Endothelial cell of umbilical vein (primary cell): ENCODE results near the gene ABCA3. TPM values are rescaled to one million over a fixed set of nuclear protein-coding genes. Genes with fewer than 3 reads are reported as not detected.

ENCODE experiments used
- BruUV-seq: library from RNA; stranded (reverse); fragments of 400-500 nt; replicated peaks from 2 replicates; lab custom pipeline; 2021; lab: Mats Ljungman, UMichigan
- CTCF ChIA-PET: fragments of 300-600, 350-600 bp; sonication (Branson Sonifier 250); formaldehyde crosslinking; loops from one replicate; lab custom pipeline; 2021; ENCODE audit warnings: antibody characterized with exemption, inconsistent platforms; lab: Charles Lee
- POLR2A ChIA-PET: fragments of 300-600, 350-600 bp; sonication (Branson Sonifier 250); formaldehyde crosslinking; loops from one replicate; lab custom pipeline; 2021; ENCODE audit warnings: antibody characterized with exemption, inconsistent platforms; lab: Charles Lee
- DNase-seq: peaks from one replicate; pipeline ENCODE4 v3.0.0-alpha.2; 2011; ENCODE audit warnings: low read depth, low spot score
- FAIRE-seq: peaks from 2 replicates; lab custom pipeline; 2011; peaks lifted over from hg19 to GRCh38; lab: Jason Lieb, UNC
- H2AFZ ChIP-seq: 2 replicates; pipeline ENCODE4 v1.6.0; 2012; ENCODE audit warnings: low read depth, low read length, control low read depth, inconsistent platforms
- H3K27ac ChIP-seq: 2 replicates; pipeline ENCODE4 v1.5.1; 2011; ENCODE audit warnings: low read depth, mild to moderate bottlenecking, control low read depth, low read length, moderate library complexity; ENCODE audit not compliant: insufficient read depth
- H3K27me3 ChIP-seq, 2 experiments: 2 replicates each; pipeline versions ENCODE4 v1.6.0 to v1.6.1; 2011; ENCODE audit warnings: low read length in 2 of 2, mixed read lengths in 1 of 2; ENCODE audit not compliant: control insufficient read depth in 2 of 2, insufficient read depth in 2 of 2
- H3K36me3 ChIP-seq, 2 experiments: 2 replicates in 1 of 2; 3 replicates in 1 of 2; pipeline ENCODE4 v1.5.1; 2011; ENCODE audit warnings: low read length in 2 of 2, mild to moderate bottlenecking in 1 of 2, moderate library complexity in 1 of 2; ENCODE audit not compliant: control insufficient read depth in 2 of 2, insufficient read depth in 2 of 2; ENCODE audit errors: extremely low read depth in 1 of 2
- H3K4me1 ChIP-seq: 3 replicates; pipeline ENCODE4 v1.5.1; 2011; ENCODE audit warnings: mild to moderate bottlenecking, low read length; ENCODE audit not compliant: control insufficient read depth, insufficient read depth; ENCODE audit errors: extremely low read depth
- H3K4me2 ChIP-seq: 2 replicates; pipeline ENCODE4 v1.6.1; 2011; ENCODE audit warnings: low read length, control low read depth, mixed read lengths; ENCODE audit not compliant: insufficient read depth
- H3K4me3 ChIP-seq, 3 experiments: fragments of 200-600 bp in 1 of 3; sonication (generic), shearing (Covaris generic) in 1 of 3; replicated peaks in 1 of 3; 2 replicates each; pipeline ENCODE4 v1.5.1; 2011 to 2016; ENCODE audit warnings: control low read depth in 3 of 3, low read length in 3 of 3, mild to moderate bottlenecking in 2 of 3, inconsistent platforms in 1 of 3, low read depth in 1 of 3, moderate library complexity in 1 of 3; ENCODE audit not compliant: insufficient read depth in 1 of 3
- H3K79me2 ChIP-seq: 2 replicates; pipeline ENCODE4 v1.6.0; 2012; ENCODE audit warnings: low read length, inconsistent platforms; ENCODE audit not compliant: control insufficient read depth, insufficient read depth
- H3K9ac ChIP-seq: replicated peaks from 2 replicates; pipeline ENCODE3; 2011; ENCODE audit warnings: low read length, control low read depth; ENCODE audit not compliant: insufficient read depth; ENCODE audit errors: extremely low read depth
- H3K9me1 ChIP-seq: replicated peaks from 3 replicates; pipeline ENCODE4 v1.6.0; 2011; ENCODE audit warnings: mild to moderate bottlenecking, low read length; ENCODE audit not compliant: control insufficient read depth, insufficient read depth; ENCODE audit errors: extremely low read depth
- H3K9me3 ChIP-seq: replicated peaks from 2 replicates; pipeline ENCODE4 v1.5.1; 2012; ENCODE audit warnings: low read length, inconsistent platforms; ENCODE audit not compliant: control insufficient read depth, insufficient read depth
- H4K20me1 ChIP-seq: replicated peaks from 2 replicates; pipeline ENCODE3; 2011; ENCODE audit warnings: mild to moderate bottlenecking, low read length; ENCODE audit not compliant: control insufficient read depth, insufficient read depth; ENCODE audit errors: extremely low read depth
- CTCF ChIP-seq, 2 donors: IDR thresholded peaks; 1 replicate in 1 of 2; 2 replicates in 1 of 2; pipeline ENCODE4 v1.5.1; 2011; ENCODE audit warnings: low read length in 2 of 2, mild to moderate bottlenecking in 2 of 2, moderate library complexity in 2 of 2, control low read depth in 1 of 2, inconsistent platforms in 1 of 2, low read depth in 1 of 2; ENCODE audit not compliant: insufficient read depth in 1 of 2; ENCODE audit errors: extremely low read depth in 1 of 2
- EZH2 ChIP-seq: IDR thresholded peaks from 2 replicates; pipeline ENCODE4 v1.6.1; 2012; ENCODE audit warnings: borderline replicate concordance, low read depth, mild to moderate bottlenecking, moderate library complexity, low read length, inconsistent platforms; ENCODE audit not compliant: severe bottlenecking
- FOS ChIP-seq: IDR thresholded peaks from 2 replicates; pipeline ENCODE4 v1.6.1; 2011; ENCODE audit warnings: mild to moderate bottlenecking, low read length, moderate library complexity, borderline replicate concordance; ENCODE audit not compliant: insufficient read depth
- GATA2 ChIP-seq: IDR thresholded peaks from 2 replicates; pipeline ENCODE4 v1.7.0; 2011; ENCODE audit warnings: low read depth, mild to moderate bottlenecking, moderate library complexity, mixed read lengths, low read length; ENCODE audit not compliant: insufficient read length, insufficient read depth
- JUN ChIP-seq: IDR thresholded peaks from 2 replicates; pipeline ENCODE4 v1.6.1; 2011; ENCODE audit warnings: borderline replicate concordance, low read depth; ENCODE audit not compliant: insufficient read length, insufficient read depth
- MYC ChIP-seq: IDR thresholded peaks from one replicate; pipeline ENCODE4 v1.6.1; 2011; ENCODE audit warnings: mild to moderate bottlenecking, low read depth, low read length
- POLR2A ChIP-seq: IDR thresholded peaks from 2 replicates; pipeline ENCODE4 v1.6.1; 2012; ENCODE audit warnings: low read depth, mild to moderate bottlenecking, control low read depth, low read length
- POLR2AphosphoS5 ChIP-seq: IDR thresholded peaks from 2 replicates; pipeline ENCODE4 v1.6.1; 2012; ENCODE audit warnings: low read depth, mild to moderate bottlenecking, control low read depth, low read length, moderate library complexity; ENCODE audit not compliant: insufficient read depth
- dilution Hi-C: fragments of 300-500 bp; cut with MboI; formaldehyde crosslinking; loops from one replicate; pipeline ENCODE4 v1.15.0; 2019; ENCODE audit warnings: low sequenced_read_pairs; ENCODE audit not compliant: extremely low pct_ligation_motif_present
- intact Hi-C: fragments of 100-400 bp; cut with micrococcal nuclease; formaldehyde crosslinking; loops from one replicate; pipeline ENCODE4 v1.10.0; 2022
- polyA plus RNA-seq, 4 experiments: library from polyadenylated mRNA; depleted of rRNA in 3 of 4; stranded (reverse) in 3 of 4; unstranded in 1 of 4; fragments of >200 nt; gene quantifications; 2 replicates each; pipeline versions ENCODE4 v1.2.1 to v1.2.3, GENCODE V29; 2011 to 2012; ENCODE audit warnings: missing spikeins in 1 of 4
- total RNA-seq: library from RNA; stranded (reverse); gene quantifications from 2 replicates; pipeline ENCODE4 v1.2.3, GENCODE V29; 2021
- TF ChIP-seq, protein P1 (sequence below): IDR thresholded peaks from 2 replicates; pipeline ENCODE4 v1.6.1; 2011; ENCODE audit not compliant: insufficient read depth, insufficient read length

Gene ABCA3
- total and polyA plus RNA-seq, 2 donors (not counting 3 experiments of a cell fraction or from before 2014, with no cell fraction given), result 13.5 to 36.0 TPM

- Histone ChIP-seq H3K36me3 (no peaks in the 10 kb centered on the region), H3K4me2 (no peak overlapping the region), H3K9ac (no peak overlapping the region), H3K4me1 (peaks cover 12% of the 10 kb centered on the region), H3K9me3 (no peaks in the 10 kb centered on the region), H2AFZ (no peak overlapping the region), H3K27me3 (peaks cover 8 to 9% of the 10 kb centered on the region in 2 experiments), H3K27ac (no peak overlapping the region), H3K79me2 (no peaks in the 10 kb centered on the region), H3K9me1 (no peaks in the 10 kb centered on the region), H4K20me1 (no peaks in the 10 kb centered on the region), H3K4me3 (no peak overlapping the region)
- CTCF ChIA-PET, result interaction anchor here (1.7 kb wide), 1 partner anchor 13 kb away, joined by 4 read pairs; no protein-coding TSS in a partner anchor
- POLR2A ChIA-PET, result no interaction called here
- no peak for DNase-seq
- intact Hi-C loops, result no loop called here
- dilution Hi-C loops, result no loop called here
- TF ChIP-seq, protein P1, sequence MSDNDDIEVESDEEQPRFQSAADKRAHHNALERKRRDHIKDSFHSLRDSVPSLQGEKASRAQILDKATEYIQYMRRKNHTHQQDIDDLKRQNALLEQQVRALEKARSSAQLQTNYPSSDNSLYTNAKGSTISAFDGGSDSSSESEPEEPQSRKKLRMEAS, result no peak
- TF ChIP-seq EZH2 (no peak), GATA2 (no peak), POLR2A (no peak), CTCF (IDR thresholded peaks at IDR 0.05; ENCODE audit: extremely low read depth in 1 of 2, insufficient read depth in 1 of 2, low read depth in 1 of 2, low read length in 2 of 2) (no peak), FOS (no peak), POLR2AphosphoS5 (no peak), JUN (no peak), MYC (no peak)
- no peak for FAIRE-seq
- BruUV-seq, result no TSS peak
Observed at GRCh38 chr16:2374644-2375043, 34.1 kb upstream of the ABCA3 start.
